Nephron progenitor cell (in vitro differentiated cells): ENCODE measurements around the gene FAM131B.

Experiments used
- DNase-seq: peaks from one replicate; pipeline ENCODE4 v3.0.0; 2021
- H3K27ac Mint-ChIP-seq: 2 replicates; pipeline ENCODE4 v1.8.0; 2021; ENCODE audit warnings: mild to moderate bottlenecking, moderate library complexity, mixed read lengths
- H3K27me3 Mint-ChIP-seq: 2 replicates; pipeline ENCODE4 v1.8.0; 2021; ENCODE audit warnings: mild to moderate bottlenecking, low read depth, mixed read lengths; ENCODE audit not compliant: poor library complexity
- H3K36me3 Mint-ChIP-seq: 2 replicates; pipeline ENCODE4 v1.8.0; 2021; ENCODE audit warnings: low read depth, mixed read lengths
- H3K4me1 Mint-ChIP-seq: 2 replicates; pipeline ENCODE4 v1.8.0; 2021; ENCODE audit warnings: mixed read lengths
- H3K4me3 Mint-ChIP-seq: 2 replicates; pipeline ENCODE4 v1.8.0; 2021; ENCODE audit warnings: mild to moderate bottlenecking, moderate library complexity, mixed read lengths
- H3K9me3 Mint-ChIP-seq: 2 replicates; pipeline ENCODE4 v1.8.0; 2021; ENCODE audit warnings: mild to moderate bottlenecking, moderate library complexity, mixed read lengths
- CTCF ChIP-seq: fragments of 200-600 bp; sonication (generic); IDR thresholded peaks from 2 replicates; pipeline ENCODE4 v1.5.0; 2021; ENCODE audit warnings: antibody characterized with exemption

Gene FAM131B

GRCh38 chr7:143399151-143399550 is 36.6 kb upstream of the FAM131B start:
- TF ChIP-seq CTCF, result no peak
- H3K9me3 Mint-ChIP-seq, result no peaks in the 10 kb centered on the region
- H3K4me3 Mint-ChIP-seq, result no peak overlapping the region
- H3K27me3 Mint-ChIP-seq, result peaks cover 15% of the 10 kb centered on the region
- peaks cover 10% of the 10 kb centered on the region for H3K4me1 Mint-ChIP-seq
- H3K27ac Mint-ChIP-seq, result no peak overlapping the region
- DNase-seq, result no peak
- no peaks in the 10 kb centered on the region for H3K36me3 Mint-ChIP-seq

GRCh38 chr7:143398616-143399015 is 36.1 kb upstream of the FAM131B start:
- TF ChIP-seq CTCF, result no peak
- Mint-ChIP-seq H3K27me3 (peaks cover 15% of the 10 kb centered on the region), H3K27ac (no peak overlapping the region), H3K36me3 (no peaks in the 10 kb centered on the region), H3K4me3 (no peak overlapping the region), H3K9me3 (no peaks in the 10 kb centered on the region), H3K4me1 (peaks cover 10% of the 10 kb centered on the region)
- no peak for DNase-seq

GRCh38 chr7:143397710-143398530 is 35.4 kb upstream of the FAM131B start:
- no peak for TF ChIP-seq CTCF
- no peak overlapping the region for H3K27ac Mint-ChIP-seq

GRCh38 chr7:143396625-143397556 is 34.4 kb upstream of the FAM131B start:
- Mint-ChIP-seq H3K9me3 (no peaks in the 10 kb centered on the region), H3K4me1 (peaks cover 10% of the 10 kb centered on the region), H3K27me3 (peaks cover 12% of the 10 kb centered on the region), H3K4me3 (no peak overlapping the region), H3K27ac (no peak overlapping the region), H3K36me3 (peaks cover 4% of the 10 kb centered on the region)
- TF ChIP-seq CTCF, result no peak
- no peak for DNase-seq

More at GRCh38 chr7:143397710-143398530, 35.4 kb upstream of the FAM131B start:
- peaks cover 10% of the 10 kb centered on the region for H3K4me1 Mint-ChIP-seq
- H3K27me3 Mint-ChIP-seq, result peaks cover 17% of the 10 kb centered on the region
- no peak overlapping the region for H3K4me3 Mint-ChIP-seq
- no peaks in the 10 kb centered on the region for H3K9me3 Mint-ChIP-seq
- H3K36me3 Mint-ChIP-seq, result peaks cover 2% of the 10 kb centered on the region
- DNase-seq, result no peak

GRCh38 chr7:143396182-143396581 is 33.7 kb upstream of the FAM131B start:
- H3K27me3 Mint-ChIP-seq, result peaks cover 7% of the 10 kb centered on the region
- H3K27ac Mint-ChIP-seq, result no peak overlapping the region
- no peak for TF ChIP-seq CTCF
- no peak for DNase-seq
- peaks cover 10% of the 10 kb centered on the region for H3K4me1 Mint-ChIP-seq
- no peak overlapping the region for H3K4me3 Mint-ChIP-seq
- H3K9me3 Mint-ChIP-seq, result no peaks in the 10 kb centered on the region
- H3K36me3 Mint-ChIP-seq, result peaks cover 4% of the 10 kb centered on the region
